ENCODE data around the gene TPT1. TPM values are rescaled to one million over a fixed set of nuclear protein-coding genes. Genes with fewer than 3 reads are reported as not detected.

TPT1 gene
- total and polyA plus RNA-seq, 2 donors (not counting 1 experiment from before 2014, with no cell fraction given), result 2,507 to 4,871 TPM

Small RNA genes within 50 kb of the gene (small RNA-seq; reads per million reads assigned to genes)
- gene SNORA31 (ENCODE audit: insufficient read length, low read depth, low replicate concordance), result 85.0 reads per million, percentile 94 among the genes with 10 or more reads in this experiment

Other genes with a start within 250 kb of the TPT1 start
- 19.6 and 23.6 TPM in 2 replicates for gene GTF2F2, start 220.7 kb downstream of the TPT1 start, total RNA-seq
- 5.9 and 9.0 TPM in 2 replicates for gene GTF2F2, start 220.7 kb downstream of the TPT1 start, polyA plus RNA-seq
- not detected in 2 replicates for gene KCTD4, start 140.1 kb downstream of the TPT1 start, total RNA-seq
- not detected in 2 replicates for gene KCTD4, start 140.1 kb downstream of the TPT1 start, polyA plus RNA-seq
- gene SLC25A30, start 77.2 kb upstream of the TPT1 start, total RNA-seq, result 16.9 and 25.8 TPM in 2 replicates
- 8.7 and 11.2 TPM in 2 replicates for gene SLC25A30, start 77.2 kb upstream of the TPT1 start, polyA plus RNA-seq
- 37.3 and 41.5 TPM in 2 replicates for gene COG3, start 123.8 kb upstream of the TPT1 start, total RNA-seq
- 29.5 and 35.2 TPM in 2 replicates for gene COG3, start 123.8 kb upstream of the TPT1 start, polyA plus RNA-seq